ENCODE data around the gene GPBP1L1. TPM values are rescaled to one million over a fixed set of nuclear protein-coding genes. Genes with fewer than 3 reads are reported as not detected.

GPBP1L1 gene
- total and polyA plus RNA-seq, 2 of the 13 experiments (the other 11 are each of a cell fraction or from before 2014, with no cell fraction given): 45.9 to 86.1 TPM

GRCh38 chr1:45723248-45723930, 37.1 kb upstream of the GPBP1L1 start:
- Histone ChIP-seq H3K27me3 (ENCODE audit: control insufficient read depth in 1 of 2, insufficient read depth in 2 of 2, low read length in 2 of 2) (no peaks in the 10 kb centered on the region), H3K4me3 (replicated peaks in 1 of 3; ENCODE audit: insufficient read depth in 1 of 3, low read depth in 2 of 3, low read length in 3 of 3) (no peak overlapping the region), H2AFZ (ENCODE audit: low read length) (no peak overlapping the region), H3K4me2 (ENCODE audit: low read depth, low read length) (no peak overlapping the region), H3K79me2 (ENCODE audit: insufficient read depth, low read length) (no peaks in the 10 kb centered on the region), H4K20me1 (ENCODE audit: insufficient read depth, low read length) (no peaks in the 10 kb centered on the region), H3K4me1 (ENCODE audit: insufficient read depth, low read length) (no peaks in the 10 kb centered on the region), H3K36me3 (replicated peaks in 1 of 2; ENCODE audit: control insufficient read depth in 1 of 2, insufficient read depth in 2 of 2, low read length in 2 of 2) (no peaks in the 10 kb centered on the region; a peak in 2 of 5 replicates), H3K9ac (ENCODE audit: insufficient read depth, low read depth, low read length) (no peak overlapping the region), H3K27ac (ENCODE audit: extremely low read length, insufficient read depth, low read length) (no peak overlapping the region), H3K9me3 (ENCODE audit: low read length) (no peaks in the 10 kb centered on the region)
- TF ChIP-seq THAP11 (CRISPR knock-in tag; IDR thresholded peaks at IDR 0.05) (no peak), ZFP90 (CRISPR knock-in tag; IDR thresholded peaks at IDR 0.05; ENCODE audit: borderline replicate concordance) (no peak), SALL1 (CRISPR knock-in tag; IDR thresholded peaks at IDR 0.05) (no peak), ZNF670 (CRISPR knock-in tag; IDR thresholded peaks at IDR 0.05; ENCODE audit: borderline replicate concordance) (no peak), ZBTB42 (CRISPR knock-in tag; IDR thresholded peaks at IDR 0.05) (no peak), CENPT (CRISPR knock-in tag; IDR thresholded peaks at IDR 0.05; ENCODE audit: low read depth) (no peak), ZBTB21 (CRISPR knock-in tag; IDR thresholded peaks at IDR 0.05) (no peak), NR2F2 (IDR thresholded peaks at IDR 0.05; ENCODE audit: borderline replicate concordance, low read depth) (no peak), JUNB (CRISPR knock-in tag; IDR thresholded peaks at IDR 0.05; ENCODE audit: borderline replicate concordance) (no peak), PAWR (CRISPR knock-in tag; IDR thresholded peaks at IDR 0.05; ENCODE audit: borderline replicate concordance) (no peak), SP5 (CRISPR knock-in tag; IDR thresholded peaks at IDR 0.05; ENCODE audit: borderline replicate concordance, low read depth) (no peak), CBX1 (IDR thresholded peaks at IDR 0.05; ENCODE audit: low read depth) (no peak), SNRNP70 (IDR thresholded peaks at IDR 0.05; ENCODE audit: low read depth, low read length) (no peak), MAF1 (CRISPR knock-in tag; IDR thresholded peaks at IDR 0.05; ENCODE audit: borderline replicate concordance) (no peak), HNF1B (CRISPR knock-in tag; IDR thresholded peaks at IDR 0.05) (no peak), ZNF646 (CRISPR knock-in tag; IDR thresholded peaks at IDR 0.05) (no peak), ZZZ3 (CRISPR knock-in tag; IDR thresholded peaks at IDR 0.05; ENCODE audit: borderline replicate concordance) (no peak)
- in situ Hi-C loops (cut with HindIII; ENCODE audit: extremely low pct_ligation_motif_present, low pct_unique_long_range_greater_than_20kb): no loop called here
- FAIRE-seq: no peak
- DNase-seq (ENCODE audit: low spot score): no peak
- CTCF ChIA-PET (ENCODE audit: low intra/inter-chr PET ratio, low total read pairs): no interaction called here
- no peak for ATAC-seq
- no TSS peak for BruUV-seq (replicated peaks)
- intact Hi-C loops (cut with micrococcal nuclease; ENCODE audit: unreplicated experiment): no loop called here
- POLR2A ChIA-PET: no interaction called here
